ENCODE data around the gene NECTIN2.

DNA sequence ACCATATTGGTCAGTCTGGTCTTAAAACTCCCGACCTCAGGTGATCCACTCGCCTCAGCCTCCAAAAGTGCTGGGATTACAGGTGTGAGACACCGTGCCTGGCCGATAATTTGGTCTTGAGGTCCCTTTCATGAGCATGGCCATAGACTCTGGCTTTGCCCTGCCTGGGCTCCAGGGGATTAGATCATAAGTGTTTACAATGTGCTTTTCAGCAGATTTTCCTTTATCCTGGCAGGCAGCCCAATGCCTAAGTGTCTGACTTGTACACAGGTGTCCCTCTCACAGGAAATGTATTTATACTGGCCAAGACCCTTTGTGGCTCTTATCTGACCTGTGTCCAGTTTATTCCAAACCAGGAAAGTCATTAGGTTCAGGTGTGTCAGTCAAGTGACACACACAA, 21.3 kb upstream of the NECTIN2 start:
- TF ChIP-seq, protein P1, sequence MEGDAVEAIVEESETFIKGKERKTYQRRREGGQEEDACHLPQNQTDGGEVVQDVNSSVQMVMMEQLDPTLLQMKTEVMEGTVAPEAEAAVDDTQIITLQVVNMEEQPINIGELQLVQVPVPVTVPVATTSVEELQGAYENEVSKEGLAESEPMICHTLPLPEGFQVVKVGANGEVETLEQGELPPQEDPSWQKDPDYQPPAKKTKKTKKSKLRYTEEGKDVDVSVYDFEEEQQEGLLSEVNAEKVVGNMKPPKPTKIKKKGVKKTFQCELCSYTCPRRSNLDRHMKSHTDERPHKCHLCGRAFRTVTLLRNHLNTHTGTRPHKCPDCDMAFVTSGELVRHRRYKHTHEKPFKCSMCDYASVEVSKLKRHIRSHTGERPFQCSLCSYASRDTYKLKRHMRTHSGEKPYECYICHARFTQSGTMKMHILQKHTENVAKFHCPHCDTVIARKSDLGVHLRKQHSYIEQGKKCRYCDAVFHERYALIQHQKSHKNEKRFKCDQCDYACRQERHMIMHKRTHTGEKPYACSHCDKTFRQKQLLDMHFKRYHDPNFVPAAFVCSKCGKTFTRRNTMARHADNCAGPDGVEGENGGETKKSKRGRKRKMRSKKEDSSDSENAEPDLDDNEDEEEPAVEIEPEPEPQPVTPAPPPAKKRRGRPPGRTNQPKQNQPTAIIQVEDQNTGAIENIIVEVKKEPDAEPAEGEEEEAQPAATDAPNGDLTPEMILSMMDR (IDR thresholded peaks at IDR 0.05) = no peak
- no peak for TF ChIP-seq POLR2A (IDR thresholded peaks at IDR 0.05)
- no peak for TF ChIP-seq EP300 (IDR thresholded peaks at IDR 0.05)

All from stomach (tissue), 4 donors.